Smooth muscle cell (in vitro differentiated cells): ENCODE data around the gene IER3. TPM values are rescaled to one million over a fixed set of nuclear protein-coding genes. Genes with fewer than 3 reads are reported as not detected.

Experiments
- DNase-seq: peaks from one replicate; lab custom pipeline; 2025; ENCODE audit not compliant: unreplicated experiment; lab: John Stamatoyannopoulos, UW
- H2AFZ ChIP-seq: fragments of 200-600 bp; sonication (generic); 2 replicates; pipeline ENCODE4 v1.6.0; 2016; ENCODE audit warnings: antibody characterized with exemption, low read depth, mild to moderate bottlenecking
- H3F3A ChIP-seq: fragments of 200-600 bp; sonication (generic); 2 replicates; pipeline ENCODE4 v1.6.0; 2017; ENCODE audit warnings: antibody characterized with exemption, low read depth
- H3K27ac ChIP-seq: fragments of 200-600 bp; sonication (generic); 2 replicates; pipeline ENCODE4 v1.5.1; 2016; ENCODE audit warnings: low read depth, mild to moderate bottlenecking
- H3K27me3 ChIP-seq: fragments of 200-600 bp; sonication (generic); 2 replicates; pipeline ENCODE4 v1.6.1; 2016; ENCODE audit warnings: low read depth, mild to moderate bottlenecking
- H3K36me3 ChIP-seq: fragments of 200-600 bp; sonication (generic); 2 replicates; pipeline ENCODE4 v1.5.1; 2016; ENCODE audit warnings: low read depth
- H3K4me1 ChIP-seq: fragments of 200-600 bp; sonication (generic); 2 replicates; pipeline ENCODE4 v1.5.1; 2016; ENCODE audit warnings: low read depth
- H3K4me2 ChIP-seq: fragments of 200-600 bp; sonication (generic); 2 replicates; pipeline ENCODE4 v1.6.0; 2016; ENCODE audit warnings: mild to moderate bottlenecking
- H3K4me3 ChIP-seq: fragments of 200-600 bp; sonication (generic); 2 replicates; pipeline ENCODE4 v1.5.1; 2016; ENCODE audit warnings: mild to moderate bottlenecking
- H3K79me2 ChIP-seq: fragments of 200-600 bp; sonication (generic); 2 replicates; pipeline ENCODE4 v1.6.0; 2016; ENCODE audit warnings: low read depth, mild to moderate bottlenecking
- H3K9ac ChIP-seq: fragments of 200-600 bp; sonication (generic); 2 replicates; pipeline ENCODE4 v1.6.0; 2016; ENCODE audit warnings: low read depth
- H3K9me3 ChIP-seq: fragments of 200-600 bp; sonication (generic); replicated peaks from 2 replicates; pipeline ENCODE4 v1.5.1; 2016; ENCODE audit warnings: low read depth
- H4K20me1 ChIP-seq: fragments of 200-600 bp; sonication (generic); 2 replicates; pipeline ENCODE4 v1.6.0; 2016; ENCODE audit warnings: low read depth
- WGBS: methylation state at CpG from one replicate; pipeline ENCODE4 v1.1.7; 2016; ENCODE audit warnings: low lambda C conversion rate; 5-methylcytosine and 5-hydroxymethylcytosine counted together
- polyA plus RNA-seq: library from polyadenylated mRNA; unstranded; fragments of >200 nt; fragmentation: Nextera tagmentation; extraction: Ambion mirVana; gene quantifications from 2 replicates; pipeline ENCODE4 v1.2.1, GENCODE V29; 2016
- total RNA-seq: library from RNA; depleted of rRNA; stranded (reverse); fragments of >200 nt; gene quantifications from 2 replicates; pipeline ENCODE4 v1.2.3, GENCODE V29; 2014
- TF ChIP-seq, protein P1 (sequence below): fragments of 200-600 bp; sonication (generic); IDR thresholded peaks from 2 replicates; pipeline ENCODE4 v1.5.1; 2017; ENCODE audit warnings: borderline replicate concordance, mild to moderate bottlenecking, antibody characterized with exemption; ENCODE audit not compliant: insufficient read depth, poor library complexity, severe bottlenecking

IER3 gene
- total and polyA plus RNA-seq, 2 experiments from 2014 or later = 736 to 811 TPM

DNA sequence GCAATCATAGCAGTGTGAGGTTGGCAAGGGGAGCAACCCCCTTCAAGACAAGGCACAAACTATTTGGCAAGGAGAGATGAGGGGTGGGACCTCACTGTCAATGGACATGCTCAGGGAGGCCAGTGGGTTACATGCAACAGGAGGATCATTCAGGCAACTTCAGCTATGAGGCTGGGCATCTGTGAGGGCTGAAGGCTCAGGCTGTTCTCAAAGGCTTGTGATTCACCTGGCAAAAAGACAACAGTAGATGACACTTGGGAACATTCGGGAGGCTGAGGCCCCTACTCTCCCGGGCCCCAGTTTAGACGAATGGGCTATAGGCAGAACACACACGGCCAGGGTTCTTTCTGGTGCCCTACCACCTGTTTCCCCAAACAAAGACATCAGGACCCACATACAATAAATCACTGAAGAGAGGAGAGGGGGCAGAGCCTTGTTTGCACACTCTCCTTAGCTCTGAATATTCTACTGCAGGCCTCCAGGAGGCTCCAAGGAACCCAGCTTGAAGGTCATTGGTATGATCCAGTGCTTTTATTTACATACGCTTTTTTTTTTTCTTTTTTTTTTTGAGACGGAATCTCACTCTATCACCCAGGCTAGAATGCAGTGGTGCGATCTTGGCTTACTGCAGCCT, 16.3 kb downstream of the IER3 start:
- H3K4me2 ChIP-seq = no peak overlapping the region
- DNase-seq = no peak
- H2AFZ ChIP-seq = no peak overlapping the region
- peaks cover 22% of the 10 kb centered on the region for H3K79me2 ChIP-seq
- no peaks in the 10 kb centered on the region for H3K36me3 ChIP-seq
- H4K20me1 ChIP-seq = peaks cover 70% of the 10 kb centered on the region
- H3K27ac ChIP-seq = peak overlapping the region; percentile 59
- no peaks in the 10 kb centered on the region for H3K27me3 ChIP-seq
- no peak overlapping the region for H3K9ac ChIP-seq
- TF ChIP-seq, protein P1, sequence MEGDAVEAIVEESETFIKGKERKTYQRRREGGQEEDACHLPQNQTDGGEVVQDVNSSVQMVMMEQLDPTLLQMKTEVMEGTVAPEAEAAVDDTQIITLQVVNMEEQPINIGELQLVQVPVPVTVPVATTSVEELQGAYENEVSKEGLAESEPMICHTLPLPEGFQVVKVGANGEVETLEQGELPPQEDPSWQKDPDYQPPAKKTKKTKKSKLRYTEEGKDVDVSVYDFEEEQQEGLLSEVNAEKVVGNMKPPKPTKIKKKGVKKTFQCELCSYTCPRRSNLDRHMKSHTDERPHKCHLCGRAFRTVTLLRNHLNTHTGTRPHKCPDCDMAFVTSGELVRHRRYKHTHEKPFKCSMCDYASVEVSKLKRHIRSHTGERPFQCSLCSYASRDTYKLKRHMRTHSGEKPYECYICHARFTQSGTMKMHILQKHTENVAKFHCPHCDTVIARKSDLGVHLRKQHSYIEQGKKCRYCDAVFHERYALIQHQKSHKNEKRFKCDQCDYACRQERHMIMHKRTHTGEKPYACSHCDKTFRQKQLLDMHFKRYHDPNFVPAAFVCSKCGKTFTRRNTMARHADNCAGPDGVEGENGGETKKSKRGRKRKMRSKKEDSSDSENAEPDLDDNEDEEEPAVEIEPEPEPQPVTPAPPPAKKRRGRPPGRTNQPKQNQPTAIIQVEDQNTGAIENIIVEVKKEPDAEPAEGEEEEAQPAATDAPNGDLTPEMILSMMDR = peak; percentile 15
- H3K9me3 ChIP-seq = no peaks in the 10 kb centered on the region
- H3F3A ChIP-seq = peaks cover 71% of the 10 kb centered on the region
- peaks cover 14% of the 10 kb centered on the region for H3K4me1 ChIP-seq
- whole genome bisulfite sequencing = 80% methylated on average over 7 of the region's 7 CpGs
- no peak overlapping the region for H3K4me3 ChIP-seq

DNA sequence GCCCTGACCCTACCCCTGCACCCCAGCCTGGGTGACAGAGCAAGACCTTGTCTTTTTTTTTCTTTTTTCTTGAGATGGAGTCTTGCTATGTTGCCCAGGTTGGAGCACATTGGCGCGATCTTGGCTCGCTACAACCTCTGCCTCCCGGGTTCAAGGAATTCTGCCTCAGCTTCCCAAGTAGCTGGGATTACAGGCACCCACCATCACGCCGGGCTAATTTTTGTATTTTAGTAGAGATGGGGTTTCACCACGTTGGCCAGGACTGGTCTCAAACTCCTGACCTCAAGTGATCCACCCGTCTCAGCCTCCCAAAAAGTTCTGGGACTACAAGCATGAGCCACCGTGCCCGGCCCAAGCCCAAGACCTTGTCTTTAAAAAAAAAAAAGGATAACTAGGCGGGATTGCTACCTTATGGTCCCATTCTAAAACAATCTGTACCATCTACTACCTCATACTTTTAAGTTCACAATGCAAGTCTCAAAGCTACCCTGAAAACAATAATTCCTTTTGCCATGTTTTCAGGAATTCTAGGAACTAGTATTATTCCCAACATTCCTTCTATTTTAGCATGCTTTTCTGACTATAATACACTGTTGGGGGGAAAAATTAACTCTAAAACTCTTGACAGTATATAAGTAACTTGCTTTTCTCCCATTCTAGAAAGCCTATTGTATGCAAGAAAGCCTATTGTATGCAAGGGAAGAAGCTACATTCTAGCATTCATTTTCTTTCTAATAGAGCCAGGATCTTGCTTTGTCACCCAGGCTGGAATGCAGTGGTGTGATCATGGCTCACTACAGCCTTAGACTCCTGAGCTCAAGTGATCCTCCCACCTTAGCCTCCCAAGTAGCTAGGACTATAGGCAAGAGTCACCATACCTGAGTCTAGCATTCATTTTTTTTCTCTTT, 17.6 kb downstream of the IER3 start:
- H3K36me3 ChIP-seq = no peaks in the 10 kb centered on the region
- peaks cover 18% of the 10 kb centered on the region for H3K4me1 ChIP-seq
- TF ChIP-seq, protein P1 = no peak
- H3K27ac ChIP-seq = peak overlapping the region; percentile 59
- no peaks in the 10 kb centered on the region for H3K9me3 ChIP-seq
- peaks cover 30% of the 10 kb centered on the region for H3K79me2 ChIP-seq
- no peaks in the 10 kb centered on the region for H3K27me3 ChIP-seq
- H3K4me3 ChIP-seq = no peak overlapping the region
- H3K4me2 ChIP-seq = no peak overlapping the region
- DNase-seq = no peak
- peaks cover 73% of the 10 kb centered on the region for H4K20me1 ChIP-seq
- H2AFZ ChIP-seq = no peak overlapping the region
- 96% methylated on average over 11 of the region's 11 CpGs for WGBS
- H3F3A ChIP-seq = peaks cover 74% of the 10 kb centered on the region
- H3K9ac ChIP-seq = no peak overlapping the region

DNA sequence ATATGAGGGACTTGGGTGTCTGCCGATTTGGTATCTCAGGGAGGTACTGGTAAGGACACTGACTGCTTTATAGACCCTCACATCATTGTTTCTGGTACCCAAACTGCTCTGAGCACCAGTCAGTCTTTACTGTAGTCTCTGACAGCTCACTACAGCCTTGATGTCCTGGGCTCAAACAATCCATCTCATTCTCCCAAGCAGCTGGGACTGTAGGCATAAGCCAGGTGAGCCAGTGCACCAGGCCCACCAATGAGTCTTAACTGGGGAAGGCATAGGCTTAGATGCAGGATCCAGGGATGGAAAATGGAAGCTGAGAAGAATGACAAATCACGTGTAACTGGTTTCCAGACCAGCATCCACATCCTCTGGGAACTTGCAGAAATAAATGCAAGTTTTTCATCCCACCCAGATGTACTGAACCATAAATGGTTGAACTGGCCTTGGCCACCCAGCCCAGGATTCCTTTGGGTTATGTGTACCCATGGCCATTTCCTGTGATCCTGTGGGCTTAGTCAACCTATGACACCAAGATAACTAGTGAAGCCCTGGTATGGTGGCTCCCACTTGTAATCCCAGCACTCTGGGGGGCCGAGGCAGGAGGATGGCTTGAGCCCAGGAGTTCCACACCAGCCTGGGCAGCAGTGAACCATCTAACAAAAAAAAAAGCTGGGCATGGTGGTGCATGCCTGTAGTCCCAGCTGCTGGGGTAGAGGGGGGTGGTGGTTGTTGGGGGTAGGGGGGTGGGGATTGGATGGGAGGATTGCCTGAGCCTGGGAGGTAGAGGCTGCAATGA, 18.4 kb downstream of the IER3 start:
- Histone ChIP-seq H3K4me1 (peaks cover 18% of the 10 kb centered on the region), H3F3A (peaks cover 72% of the 10 kb centered on the region), H3K79me2 (peaks cover 37% of the 10 kb centered on the region), H2AFZ (no peak overlapping the region), H3K9ac (no peak overlapping the region), H4K20me1 (peaks cover 70% of the 10 kb centered on the region), H3K4me2 (no peak overlapping the region), H3K27ac (peak overlapping the region; percentile 41), H3K27me3 (no peaks in the 10 kb centered on the region), H3K36me3 (no peaks in the 10 kb centered on the region), H3K9me3 (no peaks in the 10 kb centered on the region), H3K4me3 (no peak overlapping the region)
- WGBS = 50% methylated on average over 3 of the region's 3 CpGs
- TF ChIP-seq, protein P1 = no peak
- DNase-seq = no peak
